ENCODE data around the gene HOXA4. TPM values are rescaled to one million over a fixed set of nuclear protein-coding genes. Genes with fewer than 3 reads are reported as not detected.

Gene HOXA4
- total and polyA plus RNA-seq, 10 of the 15 experiments (the other 5 are each of a cell fraction or from before 2014, with no cell fraction given), result 0.07 TPM; not detected in 9

- TF ChIP-seq ZBTB4 (CRISPR knock-in tag; IDR thresholded peaks at IDR 0.05) (no peak), RAD51 (IDR thresholded peaks at IDR 0.05) (no peak), CBX5 (IDR thresholded peaks at IDR 0.05; ENCODE audit: low read depth) (no peak), BACH1 (IDR thresholded peaks at IDR 0.05; ENCODE audit: borderline replicate concordance) (no peak), ZNF687 (IDR thresholded peaks at IDR 0.05) (no peak), RUNX3 (IDR thresholded peaks at IDR 0.05; ENCODE audit: low read length) (no peak), REST (IDR thresholded peaks at IDR 0.05; ENCODE audit: low read depth, low read length) (no peak), CTCF (IDR thresholded peaks at IDR 0.05 in 2 of 3, conservative IDR thresholded peaks at IDR 0.05 in 1 of 3; ENCODE audit: control insufficient read depth in 2 of 3, extremely low read depth in 1 of 3, insufficient read depth in 1 of 3, low read depth in 3 of 3, low read length in 3 of 3) (peak; percentile 87 to 98 (median 93)), CUX1 (IDR thresholded peaks at IDR 0.05; ENCODE audit: insufficient replicate concordance, low read depth, low read length) (no peak), TARDBP (IDR thresholded peaks at IDR 0.05; ENCODE audit: borderline replicate concordance) (no peak)
Measured at GRCh38 chr7:27160546-27161213, 30.1 kb upstream of the HOXA4 start (continued).
